CD4-positive, alpha-beta T cell treated with Interleukin-12 subunit alpha and Interleukin-12 subunit beta, for 1 hour (primary cell): ENCODE data around the gene DAZAP2.
"Not testable (repeated sequence)": the region's sequence is repeated elsewhere in the genome, so short reads cannot be mapped to it uniquely, and the experiment has no call there.

Source experiments
- DNase-seq: peaks from one replicate; pipeline ENCODE4 v3.0.0-alpha.2; 2020

DAZAP2 gene

DNA sequence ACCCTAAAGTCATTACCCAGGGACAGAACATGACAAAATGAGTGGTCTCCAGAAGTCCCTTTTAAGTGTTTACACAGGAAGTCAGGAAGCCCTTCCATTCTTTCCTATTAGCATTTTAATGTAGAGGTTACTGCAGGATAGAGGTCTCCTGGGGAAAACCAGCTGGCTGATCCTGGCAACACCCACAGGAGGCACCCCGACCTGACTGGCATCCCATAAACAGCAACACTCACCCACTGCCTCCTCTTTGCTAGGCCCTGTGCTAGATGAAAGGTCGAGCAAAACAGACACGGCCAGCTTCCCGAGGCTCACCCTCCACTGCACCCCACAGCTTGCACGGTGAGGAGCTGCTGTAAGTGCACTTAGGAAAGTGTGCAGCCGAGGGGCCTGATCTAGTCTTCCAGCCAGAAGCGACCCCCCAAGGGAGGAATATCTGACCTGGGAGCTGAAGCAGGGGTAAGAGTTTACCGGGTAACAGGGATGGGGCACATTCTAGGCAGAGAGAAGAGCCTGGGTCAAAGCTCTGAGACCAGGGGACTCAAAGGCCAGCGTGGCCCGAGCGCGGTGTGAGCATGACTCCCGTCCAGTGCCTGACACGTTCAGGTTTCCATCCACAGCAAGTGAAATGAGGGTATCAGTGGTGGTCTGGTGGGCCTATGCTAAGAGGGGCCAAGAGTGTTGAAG lies 9.0 kb downstream of the DAZAP2 start:
- DNase-seq = no peak

DNA sequence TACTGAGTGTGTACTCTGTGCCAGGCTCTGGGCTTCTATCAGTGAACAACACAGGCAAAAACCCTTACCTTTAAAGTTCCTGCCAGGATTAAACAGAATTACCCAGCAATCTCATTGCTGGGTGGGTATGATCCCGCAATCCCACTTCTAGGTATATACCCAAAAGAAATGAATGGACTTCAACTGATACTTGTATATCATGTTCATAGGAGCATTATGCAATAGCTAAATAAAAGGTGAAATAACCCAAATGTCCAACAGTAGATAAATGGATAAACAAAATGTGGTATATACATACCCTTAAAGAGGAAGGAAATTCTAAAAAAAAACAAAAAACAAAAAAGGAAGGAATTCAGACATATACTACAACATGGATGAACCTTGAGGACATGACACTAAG lies 14.7 kb downstream of the DAZAP2 start:
- DNase-seq = no peak

- no peak for DNase-seq
These were observed 15.9 kb downstream of the DAZAP2 start for GRCh38 chr12:51254536-51254935.

- DNase-seq = not testable (repeated sequence)
These were observed 21.0 kb downstream of the DAZAP2 start for GRCh38 chr12:51259600-51259999.

GRCh38 chr12:51262758-51263177 lies 24.1 kb downstream of the DAZAP2 start:
- peak; percentile 45 for DNase-seq

DNA sequence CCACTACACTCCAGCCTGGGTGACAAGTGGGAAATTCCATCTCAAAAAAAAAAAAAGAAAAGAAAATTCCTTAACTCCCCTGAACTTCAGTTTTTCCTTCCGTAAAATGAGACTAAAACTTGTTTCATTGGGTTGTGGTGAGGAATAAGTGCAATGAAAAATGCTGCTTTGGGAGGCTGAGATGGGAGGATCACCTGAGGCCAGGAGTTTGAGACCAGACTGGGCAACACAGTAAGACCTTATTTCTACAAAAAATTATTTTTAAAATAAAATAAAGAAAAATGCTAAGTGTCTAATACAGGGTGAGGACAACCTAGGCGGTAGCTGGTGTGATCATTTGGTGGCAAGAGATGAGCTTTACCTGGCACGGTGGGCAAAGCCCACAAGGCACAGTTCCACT lies 24.7 kb downstream of the DAZAP2 start:
- no peak for DNase-seq

DNA sequence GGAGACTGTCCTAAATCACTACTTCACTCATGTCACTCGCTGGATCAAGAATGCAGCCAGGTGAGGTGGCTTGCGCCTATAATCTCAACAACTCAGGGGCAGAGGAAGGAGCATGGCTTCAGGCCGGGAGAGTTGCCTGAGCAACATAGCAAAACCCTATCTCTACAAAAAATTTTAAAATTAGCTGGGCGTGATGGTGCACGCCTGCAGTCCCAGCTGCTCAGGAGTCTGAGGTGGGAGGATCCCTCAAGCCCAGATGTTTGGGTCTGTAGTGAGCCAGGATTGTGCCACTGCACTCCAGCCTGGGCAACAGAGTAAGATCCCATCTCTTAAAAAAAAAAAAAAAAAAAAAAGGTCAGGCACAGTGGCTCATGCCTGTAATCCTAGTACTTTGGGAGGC lies 25.7 kb downstream of the DAZAP2 start:
- no peak for DNase-seq

DNA sequence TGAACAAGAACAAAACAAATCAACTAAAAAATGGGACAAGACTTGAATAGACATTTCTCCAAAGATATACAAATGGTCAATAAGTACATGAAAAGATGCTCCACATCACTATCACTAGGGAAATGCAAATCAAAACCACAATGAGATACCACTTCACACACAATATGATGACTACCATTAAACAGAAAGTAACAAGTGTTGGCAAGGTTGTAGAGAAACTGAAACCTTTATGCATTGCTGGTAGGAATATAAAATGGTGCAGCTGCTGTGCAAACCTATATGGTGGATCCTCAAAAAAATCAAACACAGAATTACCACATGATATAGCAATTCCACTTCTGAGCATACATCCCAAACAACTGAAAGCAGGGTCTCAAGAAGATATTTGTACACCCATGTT lies 26.4 kb downstream of the DAZAP2 start:
- DNase-seq = peak; percentile 50

GRCh38 chr12:51269174-51270066 lies 30.8 kb downstream of the DAZAP2 start:
- peak; percentile 66 for DNase-seq

- peak; percentile 52 for DNase-seq
These were observed 31.7 kb downstream of the DAZAP2 start, which contains the start of gene SMAGP for GRCh38 chr12:51270067-51270950. Gene SMAGP, minus strand, starts transcription at chr12:51270415. Its CDS starts 1,137 bp downstream, at chr12:51269278.

DNA sequence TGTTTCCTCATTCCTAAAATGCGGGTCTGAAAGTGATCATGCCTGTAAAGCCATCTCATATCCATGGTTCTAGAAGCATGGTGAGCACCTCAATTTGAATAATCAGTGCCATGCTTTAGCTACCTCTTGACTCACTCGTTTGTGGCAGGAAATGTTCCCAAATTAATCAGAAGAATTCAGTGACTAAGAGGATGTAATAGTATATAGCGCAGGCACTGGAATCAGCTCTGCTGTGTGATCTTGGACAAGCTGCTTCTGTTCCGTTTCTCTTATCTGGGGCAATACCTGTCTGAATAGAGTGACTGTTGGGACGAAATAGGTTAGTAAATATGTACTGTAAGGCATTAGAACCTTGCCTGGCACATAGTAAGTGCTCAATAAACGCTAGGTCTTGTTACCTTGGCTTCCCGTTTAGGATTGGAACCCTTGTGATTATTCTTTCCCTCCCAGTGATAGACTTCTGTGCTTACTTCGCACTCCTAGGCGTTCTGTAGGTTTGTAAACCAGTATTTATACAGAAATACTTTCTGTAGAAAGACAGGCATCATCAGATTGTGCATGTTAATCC lies 32.4 kb downstream of the DAZAP2 start:
- DNase-seq = no peak

DNA sequence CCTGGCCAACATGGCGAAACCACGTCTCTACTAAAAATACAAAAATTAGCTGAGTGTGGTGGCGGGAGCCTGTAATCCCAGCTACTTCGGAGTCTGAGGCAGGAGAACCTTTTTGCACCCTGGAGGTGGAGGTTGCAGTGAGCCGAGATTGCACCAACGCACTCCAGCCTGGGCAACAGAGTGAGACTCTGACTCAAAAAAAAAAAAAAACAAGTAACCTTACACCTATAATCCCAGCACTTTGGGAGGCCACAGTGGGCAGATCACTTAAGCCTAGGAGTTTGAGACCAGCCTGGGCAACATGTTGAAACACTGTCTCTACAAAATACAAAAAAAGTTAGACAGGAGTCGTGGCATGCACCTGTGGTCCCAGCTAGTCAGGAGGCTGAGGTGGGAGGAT lies 34.2 kb downstream of the DAZAP2 start:
- DNase-seq = not testable (repeated sequence)

DNA sequence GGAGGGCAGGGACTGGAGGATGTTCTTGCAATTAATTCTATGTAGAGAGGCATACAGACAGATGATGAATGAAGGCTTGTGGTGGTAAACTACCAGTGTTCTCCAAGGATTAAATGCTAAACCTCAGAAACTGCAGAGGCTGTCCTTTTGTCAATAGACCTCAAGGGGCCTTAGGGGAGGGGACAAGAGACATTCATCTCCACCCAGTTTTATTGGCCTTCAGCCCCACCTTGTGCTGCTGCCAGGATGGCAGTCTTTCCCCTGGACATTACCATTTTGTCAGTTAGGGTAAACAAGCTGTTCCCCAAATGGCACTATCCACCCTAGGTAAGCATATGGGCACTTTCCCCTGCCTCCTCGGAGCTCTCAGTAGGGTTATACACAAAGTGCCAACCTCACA lies 36.5 kb downstream of the DAZAP2 start:
- DNase-seq = no peak

GRCh38 chr12:51281202-51281924 lies 42.7 kb downstream of the DAZAP2 start:
- DNase-seq = no peak

DNA sequence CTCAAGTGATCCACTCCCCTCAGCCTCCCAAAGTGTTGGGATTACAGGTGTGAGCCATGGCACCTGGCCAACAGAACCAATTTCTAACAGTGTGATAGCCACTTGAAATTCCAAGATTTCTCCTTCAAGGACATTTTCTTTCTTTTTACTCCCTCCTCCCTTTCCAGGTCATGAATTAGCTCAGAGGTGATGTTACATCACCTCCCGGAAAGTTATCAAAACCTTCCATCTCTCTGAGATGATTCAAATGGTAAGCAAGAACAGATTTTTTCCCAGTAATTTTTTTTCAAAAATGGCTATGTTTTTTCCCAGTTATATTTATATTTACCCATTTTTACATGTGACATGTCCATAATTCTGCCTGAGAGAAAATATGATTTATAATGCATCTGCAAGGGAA lies 47.2 kb downstream of the DAZAP2 start:
- no peak for DNase-seq

GRCh38 chr12:51291603-51292513 lies 53.2 kb downstream of the DAZAP2 start:
- DNase-seq = not testable (repeated sequence)
